Muscle of leg (tissue), 11 donors: ENCODE data around the gene INTS11. TPM values are rescaled to one million over a fixed set of nuclear protein-coding genes. Genes with fewer than 3 reads are reported as not detected.

Source experiments
- DNase-seq: peaks from one replicate; pipeline ENCODE4 v3.0.0; 2013
- H3K27ac ChIP-seq: one replicate; pipeline ENCODE4 v1.5.1; 2013; ENCODE audit warnings: mild to moderate bottlenecking, low read length, control low read depth
- H3K27me3 ChIP-seq: one replicate; pipeline ENCODE4 v1.6.1; 2013; ENCODE audit warnings: low read length; ENCODE audit not compliant: control insufficient read depth, insufficient read depth
- H3K36me3 ChIP-seq: one replicate; pipeline ENCODE4 v1.6.1; 2013; ENCODE audit warnings: low read length; ENCODE audit not compliant: control insufficient read depth, insufficient read depth
- H3K4me1 ChIP-seq: one replicate; pipeline ENCODE4 v1.6.1; 2013; ENCODE audit warnings: low read length; ENCODE audit not compliant: control insufficient read depth, insufficient read depth
- H3K4me3 ChIP-seq: one replicate; pipeline ENCODE4 v1.5.1; 2013; ENCODE audit warnings: low read length, control low read depth
- H3K9me3 ChIP-seq: replicated peaks from 2 replicates; pipeline ENCODE4 v1.6.1; 2013; ENCODE audit warnings: low read depth, low read length; ENCODE audit not compliant: control insufficient read depth
- WGBS: methylation state at CpG from one replicate; pipeline ENCODE4 v1.1.5; 2013; ENCODE audit warnings: missing lambda C conversion rate; ENCODE audit not compliant: insufficient coverage; 5-methylcytosine and 5-hydroxymethylcytosine counted together
- polyA plus RNA-seq, 8 donors: library from polyadenylated mRNA; unstranded; fragments of 120-200 nt; gene quantifications; one replicate each; pipeline versions ENCODE4 v1.2.1 to v1.2.3, GENCODE V29; 2013; ENCODE audit warnings: inconsistent platforms in 1 of 8, low replicate concordance in 1 of 8; ENCODE audit not compliant: insufficient read length in 8 of 8, insufficient read depth in 1 of 8
- total RNA-seq: library from RNA; stranded (reverse); fragments of 120-200 nt; gene quantifications from one replicate; pipeline ENCODE4 v1.2.4, GENCODE V29; 2013

Gene INTS11
- total and polyA plus RNA-seq, 9 donors, result 55.9 to 100 (median 86.0) TPM

- 90% methylated on average over 5 of the region's 8 CpGs for WGBS
- H3K36me3 ChIP-seq, result peaks cover 72% of the 10 kb centered on the region
- H3K9me3 ChIP-seq, result no peaks in the 10 kb centered on the region
- no peak for DNase-seq
- no peak overlapping the region for H3K27ac ChIP-seq
- no peak overlapping the region for H3K4me3 ChIP-seq
- no peaks in the 10 kb centered on the region for H3K27me3 ChIP-seq
- no peaks in the 10 kb centered on the region for H3K4me1 ChIP-seq
Measured at GRCh38 chr1:1262758-1263157, 61.7 kb downstream of the INTS11 start.

DNA sequence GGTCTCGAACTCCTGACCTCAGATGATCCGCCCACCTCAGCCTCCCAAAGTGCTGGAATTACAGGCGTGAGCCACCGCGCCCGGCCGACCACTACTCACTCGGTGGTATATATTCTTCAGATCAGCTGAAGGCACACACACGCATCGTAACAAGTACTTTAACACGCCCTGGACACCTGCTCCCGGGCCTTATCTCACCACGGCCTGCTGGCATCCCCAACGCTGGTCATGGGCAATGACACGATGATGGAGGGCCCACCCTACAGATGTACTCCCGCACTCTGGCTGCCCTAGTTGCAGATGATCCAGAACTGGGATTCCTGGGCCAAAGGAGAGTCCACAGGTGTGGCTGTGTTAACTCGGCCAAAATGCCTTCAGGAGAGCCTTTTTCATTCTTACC is 62.4 kb downstream of the INTS11 start:
- no peak overlapping the region for H3K4me3 ChIP-seq
- 99% methylated on average over 17 of the region's 17 CpGs for WGBS
- H3K27me3 ChIP-seq, result no peaks in the 10 kb centered on the region
- H3K4me1 ChIP-seq, result no peaks in the 10 kb centered on the region
- peaks cover 70% of the 10 kb centered on the region for H3K36me3 ChIP-seq
- DNase-seq, result no peak
- no peaks in the 10 kb centered on the region for H3K9me3 ChIP-seq
- H3K27ac ChIP-seq, result no peak overlapping the region

Other genes with a start within 250 kb of the INTS11 start
- gene C1orf159, start 208.6 kb downstream of the INTS11 start, total RNA-seq, result 4.5 TPM
- 1 to 10 TPM; 4.5 to 8.4 (median 6.7) TPM for gene C1orf159, start 208.6 kb downstream of the INTS11 start, polyA plus RNA-seq
- gene TTLL10, start 150.8 kb downstream of the INTS11 start, total RNA-seq, result 0.09 TPM
- under 1 TPM in 7 of 8 donors, not detected in 1; 0.11 to 0.59 (median 0.37) TPM for gene TTLL10, start 150.8 kb downstream of the INTS11 start, polyA plus RNA-seq
- gene TNFRSF18, start 118.1 kb downstream of the INTS11 start, total RNA-seq, result 2.7 TPM
- 1 to 10 TPM; 1.8 to 7.4 (median 3.3) TPM for gene TNFRSF18, start 118.1 kb downstream of the INTS11 start, polyA plus RNA-seq
- 3.2 TPM for gene TNFRSF4, start 110.5 kb downstream of the INTS11 start, total RNA-seq
- 1 to 10 TPM; 1.5 to 3.3 (median 2.0) TPM for gene TNFRSF4, start 110.5 kb downstream of the INTS11 start, polyA plus RNA-seq
- 57.2 TPM for gene SDF4, start 92.7 kb downstream of the INTS11 start, total RNA-seq
- 100 to 1,000 TPM in 4 of 8 donors, 10 to 100 TPM in 4; 87.5 to 117 (median 99.6) TPM for gene SDF4, start 92.7 kb downstream of the INTS11 start, polyA plus RNA-seq
- 19.2 TPM for gene B3GALT6, start 92.4 kb downstream of the INTS11 start, total RNA-seq
- 10 to 100 TPM; 19.0 to 22.8 (median 21.4) TPM for gene B3GALT6, start 92.4 kb downstream of the INTS11 start, polyA plus RNA-seq
- gene C1QTNF12, start 77.9 kb downstream of the INTS11 start, total RNA-seq, result 8.2 TPM
- gene C1QTNF12, start 77.9 kb downstream of the INTS11 start, polyA plus RNA-seq, result 1 to 10 TPM; 1.9 to 8.7 (median 4.5) TPM
- 29.6 TPM for gene UBE2J2, start 50.8 kb downstream of the INTS11 start, total RNA-seq
- gene UBE2J2, start 50.8 kb downstream of the INTS11 start, polyA plus RNA-seq, result 10 to 100 TPM; 36.0 to 48.3 (median 41.5) TPM
- gene SCNN1D, start 44.2 kb downstream of the INTS11 start, total RNA-seq, result 2.9 TPM
- 1 to 10 TPM; 2.9 to 8.5 (median 4.8) TPM for gene SCNN1D, start 44.2 kb downstream of the INTS11 start, polyA plus RNA-seq
- gene ACAP3, start 16.7 kb downstream of the INTS11 start, total RNA-seq, result 29.0 TPM
- 10 to 100 TPM; 28.2 to 63.5 (median 52.3) TPM for gene ACAP3, start 16.7 kb downstream of the INTS11 start, polyA plus RNA-seq
- 7.8 TPM for gene PUSL1, start 16.1 kb downstream of the INTS11 start, total RNA-seq
- 1 to 10 TPM; 6.1 to 8.6 (median 7.2) TPM for gene PUSL1, start 16.1 kb downstream of the INTS11 start, polyA plus RNA-seq
- 12.5 TPM for gene CPTP, start 142 bp upstream of the INTS11 start, total RNA-seq
- gene CPTP, start 142 bp upstream of the INTS11 start, polyA plus RNA-seq, result 10 to 100 TPM; 14.7 to 19.6 (median 17.8) TPM
- gene TAS1R3, start 6.6 kb upstream of the INTS11 start, total RNA-seq, result 2.4 TPM
- gene TAS1R3, start 6.6 kb upstream of the INTS11 start, polyA plus RNA-seq, result 1 to 10 TPM in 7 of 8 donors, under 1 TPM in 1; 0.96 to 3.8 (median 2.4) TPM
- 45.8 TPM for gene DVL1, start 24.8 kb upstream of the INTS11 start, total RNA-seq
- 10 to 100 TPM; 38.2 to 50.5 (median 46.7) TPM for gene DVL1, start 24.8 kb upstream of the INTS11 start, polyA plus RNA-seq
- gene MXRA8, start 33.9 kb upstream of the INTS11 start, total RNA-seq, result 87.9 TPM
- 100 to 1,000 TPM in 1 of 8 donors, 10 to 100 TPM in 7; 56.2 to 113 (median 83.5) TPM for gene MXRA8, start 33.9 kb upstream of the INTS11 start, polyA plus RNA-seq
- gene AURKAIP1, start 50.5 kb upstream of the INTS11 start, total RNA-seq, result 74.8 TPM
- 10 to 100 TPM; 66.7 to 93.6 (median 74.7) TPM for gene AURKAIP1, start 50.5 kb upstream of the INTS11 start, polyA plus RNA-seq
- gene CCNL2, start 74.7 kb upstream of the INTS11 start, total RNA-seq, result 124 TPM
- gene CCNL2, start 74.7 kb upstream of the INTS11 start, polyA plus RNA-seq, result 100 to 1,000 TPM; 101 to 205 (median 156) TPM
- 99.3 TPM for gene MRPL20, start 82.6 kb upstream of the INTS11 start, total RNA-seq
- 100 to 1,000 TPM in 5 of 8 donors, 10 to 100 TPM in 3; 97.9 to 121 (median 105) TPM for gene MRPL20, start 82.6 kb upstream of the INTS11 start, polyA plus RNA-seq
- gene ANKRD65, start 96.6 kb upstream of the INTS11 start, total RNA-seq, result 13.9 TPM
- 10 to 100 TPM; 10.6 to 24.1 (median 16.8) TPM for gene ANKRD65, start 96.6 kb upstream of the INTS11 start, polyA plus RNA-seq
- gene VWA1, start 111.0 kb upstream of the INTS11 start, total RNA-seq, result 32.9 TPM
- 10 to 100 TPM; 58.5 to 99.5 (median 68.3) TPM for gene VWA1, start 111.0 kb upstream of the INTS11 start, polyA plus RNA-seq
- 0.22 TPM for gene ATAD3C, start 125.0 kb upstream of the INTS11 start, total RNA-seq
- 1 to 10 TPM in 3 of 8 donors, under 1 TPM in 5; 0.28 to 1.2 (median 0.49) TPM for gene ATAD3C, start 125.0 kb upstream of the INTS11 start, polyA plus RNA-seq
- gene ATAD3B, start 147.1 kb upstream of the INTS11 start, total RNA-seq, result 13.7 TPM
- gene ATAD3B, start 147.1 kb upstream of the INTS11 start, polyA plus RNA-seq, result 10 to 100 TPM in 7 of 8 donors, 1 to 10 TPM in 1; 9.6 to 16.5 (median 14.5) TPM
- gene ATAD3A, start 187.5 kb upstream of the INTS11 start, total RNA-seq, result 13.5 TPM
- gene ATAD3A, start 187.5 kb upstream of the INTS11 start, polyA plus RNA-seq, result 10 to 100 TPM; 15.8 to 22.0 (median 20.6) TPM
- 3.5 TPM for gene TMEM240, start 216.0 kb upstream of the INTS11 start, total RNA-seq
- gene TMEM240, start 216.0 kb upstream of the INTS11 start, polyA plus RNA-seq, result 1 to 10 TPM; 3.6 to 9.2 (median 4.9) TPM